GM12891 (cell line): ENCODE results near the gene COL17A1.

Source experiments
- PAX5 ChIP-seq: IDR thresholded peaks from 2 replicates; pipeline ENCODE4 v1.6.1; 2011; ENCODE audit warnings: low read length, moderate library complexity, mild to moderate bottlenecking; ENCODE audit not compliant: insufficient read depth, severe bottlenecking
- POLR2A ChIP-seq: IDR thresholded peaks from 2 replicates; pipeline ENCODE4 v1.6.1; 2011; ENCODE audit warnings: low read depth, low read length, control low read depth
- POLR2AphosphoS5 ChIP-seq: IDR thresholded peaks from 2 replicates; pipeline ENCODE4 v1.6.1; 2011; ENCODE audit warnings: low read depth, low read length, control low read depth
- POU2F2 ChIP-seq: IDR thresholded peaks from 2 replicates; pipeline ENCODE4 v1.6.1; 2011; ENCODE audit warnings: low read depth, mild to moderate bottlenecking, control low read depth, low read length, moderate library complexity
- SPI1 ChIP-seq: IDR thresholded peaks from 2 replicates; pipeline ENCODE4 v1.6.1; 2011; ENCODE audit warnings: low read depth, low read length, control low read depth
- TAF1 ChIP-seq: IDR thresholded peaks from 2 replicates; pipeline ENCODE4 v1.6.1; 2011; ENCODE audit warnings: low read depth, low read length, control low read depth

DNA sequence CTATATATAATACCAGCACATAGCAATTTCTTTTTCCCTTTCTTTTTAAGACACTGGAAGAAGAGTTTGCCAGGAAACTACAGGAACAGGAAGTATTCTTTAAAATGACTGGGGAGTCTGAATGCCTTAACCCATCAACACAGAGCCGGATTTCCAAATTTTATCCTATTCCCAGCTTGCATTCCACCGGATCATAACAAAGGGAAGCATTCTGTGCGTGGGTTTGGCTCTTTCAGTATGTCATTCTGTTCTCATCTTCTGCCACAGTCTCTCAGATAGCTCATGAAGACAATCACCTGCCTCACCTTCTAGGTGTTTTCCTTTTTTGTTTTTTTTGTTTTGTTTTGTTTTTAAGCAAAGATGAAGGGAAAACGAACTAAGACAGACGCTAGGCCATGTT lies 60.2 kb downstream of the COL17A1 start:
- TF ChIP-seq POLR2A (no peak), TAF1 (no peak), POLR2AphosphoS5 (no peak), SPI1 (no peak), POU2F2 (no peak), PAX5 (no peak)
